ENCODE measurements around the gene TNS4.

The TNS4 gene

DNA sequence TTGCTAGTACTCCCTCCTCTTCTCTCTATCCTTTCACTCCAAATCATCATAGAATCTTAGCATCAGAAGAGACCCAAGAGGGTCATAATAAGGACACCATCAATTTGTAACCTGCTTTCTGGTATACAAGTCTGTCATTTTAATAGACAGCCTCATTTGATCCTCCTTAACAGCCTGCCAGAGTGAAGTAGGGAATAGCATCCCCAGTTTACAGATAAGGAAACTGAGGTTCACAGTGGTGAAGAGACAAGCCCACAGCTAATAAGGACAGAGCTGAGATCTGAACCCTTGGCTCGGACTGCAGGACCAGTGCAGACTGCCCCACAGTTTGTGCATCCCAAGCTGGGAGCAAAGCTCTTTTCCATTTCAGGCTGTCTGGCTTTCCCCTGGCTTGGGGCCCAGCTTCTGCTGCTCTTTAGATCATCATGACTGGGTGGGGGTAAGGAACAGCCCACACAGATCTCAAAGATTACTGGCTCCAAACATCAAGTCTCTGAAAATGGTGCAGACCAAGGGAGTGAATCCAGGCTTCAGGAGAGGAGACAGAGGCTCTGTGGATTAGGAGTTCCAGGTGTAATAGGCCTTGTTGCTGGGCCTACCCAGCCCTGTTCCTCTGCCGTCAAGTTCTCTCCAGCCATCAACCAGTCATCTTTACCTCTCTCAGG, 68.4 kb downstream of the TNS4 start:
- DNase-seq = no peak

GRCh38 chr17:40431231-40431602, 70.2 kb downstream of the TNS4 start:
- no peak for DNase-seq

- DNase-seq = no peak
Observed at GRCh38 chr17:40430272-40431230, 70.9 kb downstream of the TNS4 start.

GRCh38 chr17:40427002-40427491, 74.4 kb downstream of the TNS4 start:
- DNase-seq = no peak

All from inflammatory macrophage treated with lipopolysaccharide for 4 hours (primary cell).